LNCAP (cell line): ENCODE measurements around the gene SLC25A45.

Source experiments
- CTCF ChIP-seq: fragments of 450-650 bp; IDR thresholded peaks from 2 replicates; pipeline ENCODE4 v1.5.1; 2017; ENCODE audit warnings: mild to moderate bottlenecking

SLC25A45 gene

GRCh38 chr11:65376138-65376713 lies 6.2 kb downstream of the SLC25A45 start:
- TF ChIP-seq CTCF: no peak

- no peak for TF ChIP-seq CTCF
Measured at GRCh38 chr11:65375012-65375411, 7.4 kb downstream of the SLC25A45 start.

- TF ChIP-seq CTCF: no peak
Measured at GRCh38 chr11:65373839-65374580, 8.4 kb downstream of the SLC25A45 start.

- TF ChIP-seq CTCF: no peak
Measured at GRCh38 chr11:65370659-65371049, 11.8 kb downstream of the SLC25A45 start.

GRCh38 chr11:65366340-65366773 lies 16.1 kb downstream of the SLC25A45 start:
- peak; percentile 77 for TF ChIP-seq CTCF

GRCh38 chr11:65363770-65364169 lies 18.7 kb downstream of the SLC25A45 start:
- TF ChIP-seq CTCF: no peak

- no peak for TF ChIP-seq CTCF
Measured at GRCh38 chr11:65362966-65363365, 19.5 kb downstream of the SLC25A45 start.
